ENCODE measurements around the gene SERINC5.

The SERINC5 gene

DNA sequence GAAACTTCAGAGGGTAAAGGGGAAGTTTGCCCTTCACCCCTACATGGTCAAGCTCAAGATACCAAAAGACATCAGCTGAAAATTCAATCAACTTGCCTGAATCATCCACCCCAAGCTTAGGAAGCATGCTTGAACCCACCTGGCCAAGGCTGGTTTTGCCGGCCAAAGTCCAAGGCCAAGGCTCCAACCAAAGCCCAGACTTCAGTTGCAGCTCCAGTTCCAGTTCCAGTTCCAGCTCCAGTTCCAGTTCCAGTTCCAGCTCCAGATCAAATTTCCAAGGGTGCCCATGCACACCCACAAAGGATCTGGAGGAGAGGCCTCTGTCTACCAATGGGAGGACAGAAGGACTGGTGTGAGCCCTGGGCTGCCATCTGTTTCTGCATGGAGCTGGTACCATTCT, 4.6 kb upstream of the SERINC5 start:
- Histone ChIP-seq H3F3A (ENCODE audit: insufficient read depth, low read length) (no peaks in the 10 kb centered on the region), H3K4me1 (ENCODE audit: low read length) (no peaks in the 10 kb centered on the region), H3K79me2 (ENCODE audit: low read length) (peaks cover 5% of the 10 kb centered on the region; the same call in 1 of the 2 replicates), H2AFZ (ENCODE audit: low read length) (no peak overlapping the region), H3K4me2 (ENCODE audit: low read depth, low read length) (no peak overlapping the region), H3K27ac (ENCODE audit: low read length) (no peak overlapping the region), H3K9me3 (replicated peaks; ENCODE audit: insufficient read depth, low read length) (no peaks in the 10 kb centered on the region), H3K36me3 (replicated peaks; ENCODE audit: insufficient read depth, low read length) (no peaks in the 10 kb centered on the region), H3K9me2 (replicated peaks; ENCODE audit: insufficient read depth, low read length) (no peaks in the 10 kb centered on the region), H3K27me3 (replicated peaks; ENCODE audit: insufficient read depth, low read length) (no peaks in the 10 kb centered on the region), H3K4me3 (ENCODE audit: low read length) (no peak overlapping the region), H4K20me1 (ENCODE audit: insufficient read depth, low read length) (no peaks in the 10 kb centered on the region), H3K9ac (ENCODE audit: low read length) (no peak overlapping the region)
- DNase-seq: no peak
- TF ChIP-seq EZH2phosphoT487 (IDR thresholded peaks at IDR 0.05; ENCODE audit: low read length) (no peak), EZH2 (optimal IDR thresholded peaks at IDR 0.05; ENCODE audit: low read depth, low read length) (no peak)
- TF ChIP-seq, protein P1, sequence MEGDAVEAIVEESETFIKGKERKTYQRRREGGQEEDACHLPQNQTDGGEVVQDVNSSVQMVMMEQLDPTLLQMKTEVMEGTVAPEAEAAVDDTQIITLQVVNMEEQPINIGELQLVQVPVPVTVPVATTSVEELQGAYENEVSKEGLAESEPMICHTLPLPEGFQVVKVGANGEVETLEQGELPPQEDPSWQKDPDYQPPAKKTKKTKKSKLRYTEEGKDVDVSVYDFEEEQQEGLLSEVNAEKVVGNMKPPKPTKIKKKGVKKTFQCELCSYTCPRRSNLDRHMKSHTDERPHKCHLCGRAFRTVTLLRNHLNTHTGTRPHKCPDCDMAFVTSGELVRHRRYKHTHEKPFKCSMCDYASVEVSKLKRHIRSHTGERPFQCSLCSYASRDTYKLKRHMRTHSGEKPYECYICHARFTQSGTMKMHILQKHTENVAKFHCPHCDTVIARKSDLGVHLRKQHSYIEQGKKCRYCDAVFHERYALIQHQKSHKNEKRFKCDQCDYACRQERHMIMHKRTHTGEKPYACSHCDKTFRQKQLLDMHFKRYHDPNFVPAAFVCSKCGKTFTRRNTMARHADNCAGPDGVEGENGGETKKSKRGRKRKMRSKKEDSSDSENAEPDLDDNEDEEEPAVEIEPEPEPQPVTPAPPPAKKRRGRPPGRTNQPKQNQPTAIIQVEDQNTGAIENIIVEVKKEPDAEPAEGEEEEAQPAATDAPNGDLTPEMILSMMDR (IDR thresholded peaks at IDR 0.05; ENCODE audit: low read length): no peak

DNA sequence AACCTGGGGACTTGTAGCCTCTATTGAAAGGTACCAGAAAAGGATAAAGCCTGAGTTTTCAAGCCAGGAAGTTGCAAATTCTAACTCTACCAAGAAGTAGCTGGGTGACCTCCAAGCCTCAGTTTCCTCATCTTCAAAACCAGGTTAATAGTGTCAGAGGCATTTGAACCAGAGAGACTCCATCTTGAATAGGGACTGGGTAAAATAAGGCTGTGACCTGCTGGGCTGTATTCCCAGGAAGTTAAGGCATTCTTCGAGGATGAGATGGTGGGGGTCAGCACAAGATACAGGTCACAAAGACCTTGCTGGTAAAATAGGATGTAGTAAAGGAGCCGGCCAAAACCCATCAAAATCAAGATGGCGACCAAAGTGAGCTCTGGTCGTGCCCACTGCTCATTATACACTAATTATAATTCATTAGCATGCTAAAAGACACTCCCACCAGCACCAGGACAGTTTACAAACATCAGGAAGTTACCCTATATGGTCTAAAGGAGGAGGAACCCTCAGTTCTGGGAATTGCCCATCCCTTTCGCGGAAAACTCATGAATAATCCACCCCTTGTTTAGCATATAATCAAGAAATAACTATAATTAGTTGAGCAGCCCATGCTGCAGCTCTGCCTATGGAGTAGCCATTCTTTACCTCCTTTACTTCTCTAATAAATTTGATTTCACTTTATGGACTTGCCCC, 3.8 kb upstream of the SERINC5 start:
- TF ChIP-seq, protein P1 (IDR thresholded peaks at IDR 0.05; ENCODE audit: low read length): no peak
- TF ChIP-seq EZH2phosphoT487 (IDR thresholded peaks at IDR 0.05; ENCODE audit: low read length) (no peak), EZH2 (optimal IDR thresholded peaks at IDR 0.05; ENCODE audit: low read depth, low read length) (no peak)

GRCh38 chr5:80255431-80255810, 427 bp downstream of the SERINC5 start:
- Histone ChIP-seq H2AFZ (ENCODE audit: low read length) (peak overlapping the region; percentile 83), H3K9me3 (replicated peaks; ENCODE audit: insufficient read depth, low read length) (no peaks in the 10 kb centered on the region), H3K27me3 (replicated peaks; ENCODE audit: insufficient read depth, low read length) (no peaks in the 10 kb centered on the region), H3F3A (ENCODE audit: insufficient read depth, low read length) (peaks cover 6% of the 10 kb centered on the region; the same call in 1 of the 2 replicates), H3K27ac (ENCODE audit: low read length) (peak overlapping the region; percentile 66; the same call in 1 of the 2 replicates), H3K9me2 (replicated peaks; ENCODE audit: insufficient read depth, low read length) (no peaks in the 10 kb centered on the region), H3K4me3 (ENCODE audit: low read length) (peak overlapping the region; percentile 96), H3K9ac (ENCODE audit: low read length) (peak overlapping the region; percentile 73), H4K20me1 (ENCODE audit: insufficient read depth, low read length) (no peaks in the 10 kb centered on the region), H3K36me3 (replicated peaks; ENCODE audit: insufficient read depth, low read length) (no peaks in the 10 kb centered on the region), H3K79me2 (ENCODE audit: low read length) (peaks cover 39% of the 10 kb centered on the region), H3K4me1 (ENCODE audit: low read length) (peaks cover 6% of the 10 kb centered on the region; the same call in 1 of the 2 replicates), H3K4me2 (ENCODE audit: low read depth, low read length) (peak overlapping the region; percentile 99)
- TF ChIP-seq EZH2phosphoT487 (IDR thresholded peaks at IDR 0.05; ENCODE audit: low read length): no peak
- no peak for TF ChIP-seq EZH2 (optimal IDR thresholded peaks at IDR 0.05; ENCODE audit: low read depth, low read length)
- TF ChIP-seq, protein P1 (IDR thresholded peaks at IDR 0.05; ENCODE audit: low read length): no peak
- peak; percentile 44 for DNase-seq

More for the DNA sequence above, 3.8 kb upstream of the SERINC5 start:
- Histone ChIP-seq H3K9me2 (replicated peaks; ENCODE audit: insufficient read depth, low read length) (no peaks in the 10 kb centered on the region), H3F3A (ENCODE audit: insufficient read depth, low read length) (peaks cover 6% of the 10 kb centered on the region; the same call in 1 of the 2 replicates), H3K9ac (ENCODE audit: low read length) (no peak overlapping the region), H2AFZ (ENCODE audit: low read length) (no peak overlapping the region), H3K4me3 (ENCODE audit: low read length) (no peak overlapping the region), H3K4me2 (ENCODE audit: low read depth, low read length) (no peak overlapping the region), H3K27ac (ENCODE audit: low read length) (no peak overlapping the region), H3K4me1 (ENCODE audit: low read length) (peaks cover under 1% of the 10 kb centered on the region; the same call in 1 of the 2 replicates), H4K20me1 (ENCODE audit: insufficient read depth, low read length) (no peaks in the 10 kb centered on the region), H3K36me3 (replicated peaks; ENCODE audit: insufficient read depth, low read length) (no peaks in the 10 kb centered on the region), H3K79me2 (ENCODE audit: low read length) (peaks cover 11% of the 10 kb centered on the region), H3K27me3 (replicated peaks; ENCODE audit: insufficient read depth, low read length) (no peaks in the 10 kb centered on the region), H3K9me3 (replicated peaks; ENCODE audit: insufficient read depth, low read length) (no peaks in the 10 kb centered on the region)
- DNase-seq: no peak

Measured in MM.1S (cell line).